ENCODE data around the gene HEY2.
"Not testable (repeated sequence)": the region's sequence is repeated elsewhere in the genome, so short reads cannot be mapped to it uniquely, and the experiment has no call there.

The HEY2 gene

DNA sequence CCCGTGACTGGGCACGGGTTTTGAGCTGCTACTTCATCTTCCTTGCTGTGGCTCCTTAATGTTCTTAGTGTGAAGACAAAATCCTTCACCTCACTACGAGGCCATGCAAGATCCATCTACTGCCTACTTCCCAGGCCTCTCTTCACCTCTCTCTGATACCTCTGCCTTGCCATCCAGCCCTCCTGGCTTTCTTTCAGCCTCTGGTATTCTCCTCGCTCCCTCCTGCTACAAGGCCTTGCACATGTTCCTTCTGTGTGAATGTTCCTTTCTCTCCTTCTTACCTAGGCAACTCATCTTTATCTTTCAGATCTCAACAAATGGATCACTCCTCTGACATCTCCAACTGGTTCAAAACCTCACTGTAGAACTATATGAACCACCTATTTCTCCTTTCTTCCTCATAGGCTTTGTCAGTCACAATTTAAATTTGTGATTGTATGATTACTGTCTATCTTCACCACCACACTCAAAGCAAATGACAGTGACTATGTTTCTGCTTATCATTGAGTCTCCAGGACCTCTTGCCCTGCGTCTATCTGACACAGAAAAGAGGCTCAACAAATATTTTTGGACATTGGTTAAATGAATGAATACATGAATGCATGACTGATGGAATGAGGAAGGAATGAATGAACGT is 19.8 kb downstream of the HEY2 start:
- DNase-seq (ENCODE audit: low spot score): no peak

GRCh38 chr6:125773387-125774341 is 24.2 kb downstream of the HEY2 start:
- no peak for DNase-seq (ENCODE audit: low spot score)

DNA sequence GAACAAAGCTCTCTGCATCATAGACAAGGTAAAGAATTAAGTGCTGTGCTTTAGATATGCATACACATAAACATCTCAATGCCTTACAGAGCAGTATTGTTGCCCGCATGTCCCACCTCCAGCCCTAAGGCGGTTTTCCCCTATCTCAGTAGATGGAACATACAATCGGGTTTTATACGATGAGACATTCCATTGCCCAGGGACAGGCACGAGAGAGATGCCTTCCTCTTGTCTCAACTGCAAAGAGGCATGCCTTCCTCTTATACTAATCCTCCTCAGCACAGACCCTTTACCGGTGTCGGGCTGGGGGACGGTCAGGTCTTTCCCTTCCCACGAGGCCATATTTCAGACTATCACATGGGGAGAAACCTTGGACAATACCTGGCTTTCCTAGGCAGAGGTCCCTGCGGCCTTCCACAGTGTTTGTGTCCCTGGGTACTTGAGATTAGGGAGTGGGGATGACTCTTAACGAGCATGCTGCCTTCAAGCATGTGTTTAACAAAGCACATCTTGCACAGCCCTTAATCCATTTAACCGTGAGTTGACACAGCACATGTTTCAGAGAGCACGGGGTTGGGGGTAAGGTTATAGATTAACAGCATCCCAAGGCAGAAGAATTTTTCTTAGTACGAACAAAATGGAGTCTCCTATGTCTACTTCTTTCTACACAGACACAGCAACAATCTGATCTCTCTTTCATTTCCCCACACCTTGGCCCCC is 26.8 kb downstream of the HEY2 start:
- DNase-seq (ENCODE audit: low spot score): not testable (repeated sequence)

DNA sequence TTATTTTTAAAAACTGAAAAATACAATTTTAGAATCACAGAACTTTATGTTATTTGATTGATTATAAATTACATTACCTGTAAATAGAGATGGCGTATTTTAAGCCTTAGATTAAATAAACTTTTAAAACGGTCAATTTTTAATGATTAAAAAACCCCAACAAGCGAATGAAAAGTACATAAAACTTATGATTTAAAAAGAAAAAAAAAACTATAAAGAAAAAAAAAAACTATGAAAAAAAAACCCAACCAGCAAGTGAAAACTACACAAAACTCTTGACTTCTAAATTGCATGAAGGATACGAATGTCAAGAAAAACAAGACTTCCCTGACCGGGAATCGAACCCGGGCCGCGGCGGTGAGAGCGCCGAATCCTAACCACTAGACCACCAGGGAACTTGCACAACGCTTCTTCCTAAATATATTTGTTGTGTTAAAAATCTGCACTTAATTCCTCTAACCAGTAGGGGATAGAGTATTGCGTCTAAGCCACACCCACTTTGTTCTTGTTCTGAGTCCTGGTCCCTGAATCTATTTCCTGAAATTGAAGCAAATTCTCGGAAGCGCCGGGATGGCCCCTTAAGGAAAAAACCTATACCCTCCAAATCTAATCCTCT is 30.6 kb downstream of the HEY2 start:
- DNase-seq (ENCODE audit: low spot score): peak; percentile 95

DNA sequence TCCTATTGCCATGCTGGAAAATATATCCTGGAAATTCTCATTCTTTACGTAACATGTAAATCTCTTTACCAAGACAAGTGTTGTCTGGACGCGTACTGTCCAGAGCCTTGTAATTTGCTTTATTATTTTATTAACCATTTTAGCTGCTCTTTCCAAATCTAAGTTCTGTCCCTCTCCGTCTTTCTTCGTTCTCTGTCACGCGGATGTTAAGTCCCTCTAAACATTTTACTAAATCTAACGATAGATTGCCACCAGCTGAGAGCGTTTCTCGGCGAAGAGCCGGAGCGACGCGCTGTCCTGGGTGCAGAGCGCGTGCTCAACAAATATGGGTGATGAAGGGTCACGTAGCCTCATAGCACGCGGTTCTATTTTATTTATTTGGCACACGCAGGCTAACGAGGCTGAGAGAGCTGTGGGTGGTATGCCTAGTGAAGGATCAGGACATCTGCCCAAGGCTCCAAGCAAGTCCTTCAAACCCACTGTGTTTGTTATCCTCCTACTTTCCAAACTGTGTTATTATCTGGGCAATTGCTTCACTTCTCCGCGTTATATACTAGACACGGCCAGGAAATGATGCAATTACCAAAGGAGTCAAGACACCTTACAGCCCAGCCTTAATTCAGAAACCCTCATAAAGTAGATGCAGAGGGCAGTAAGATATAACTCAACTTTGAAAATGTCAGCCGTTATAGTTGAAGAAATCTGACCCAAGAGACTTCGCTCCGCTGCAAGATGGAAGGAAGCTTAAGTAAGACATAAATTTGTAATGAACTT is 31.3 kb downstream of the HEY2 start:
- peak; percentile 53 for DNase-seq (ENCODE audit: low spot score)

- DNase-seq (ENCODE audit: low spot score): peak; percentile 3
These were observed 32.0 kb downstream of the HEY2 start for GRCh38 chr6:125781314-125781868.

DNA sequence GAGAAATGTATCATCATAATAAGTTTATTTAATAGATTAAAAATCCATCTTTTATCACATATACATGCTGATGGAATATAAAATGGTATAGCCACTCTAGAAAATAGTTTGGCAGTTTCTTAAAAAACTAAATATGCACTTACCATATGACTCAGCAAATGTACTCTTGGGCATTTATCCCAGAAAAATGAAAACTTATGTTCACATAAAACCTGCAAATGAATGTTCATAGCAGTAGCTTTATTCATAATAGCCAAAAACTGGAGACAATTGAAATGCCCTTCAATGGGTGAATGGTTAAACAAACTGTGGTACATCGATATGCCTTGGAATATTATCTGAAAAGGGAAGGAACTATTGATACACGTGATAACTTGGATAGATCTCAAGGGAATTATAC is 34.9 kb downstream of the HEY2 start:
- DNase-seq (ENCODE audit: low spot score): no peak

DNA sequence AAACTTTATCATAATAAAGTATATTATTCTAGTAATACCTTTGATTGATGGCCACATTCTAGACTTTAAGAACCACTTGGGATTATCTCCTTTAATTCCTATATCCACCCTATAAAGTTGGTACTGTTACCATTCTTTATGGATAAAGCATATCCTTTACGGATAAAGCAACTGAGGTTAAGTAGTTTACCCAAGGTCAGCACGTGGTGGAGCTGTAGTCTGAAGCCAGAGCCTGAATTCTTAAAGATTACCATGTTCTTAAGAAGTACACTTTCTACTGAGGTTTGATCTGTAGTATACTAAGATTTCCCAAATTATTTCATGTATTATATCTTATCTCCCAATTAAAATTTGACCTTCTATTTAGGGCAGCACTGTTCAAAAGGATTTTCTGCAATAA is 38.4 kb downstream of the HEY2 start:
- DNase-seq (ENCODE audit: low spot score): peak; percentile 14

DNA sequence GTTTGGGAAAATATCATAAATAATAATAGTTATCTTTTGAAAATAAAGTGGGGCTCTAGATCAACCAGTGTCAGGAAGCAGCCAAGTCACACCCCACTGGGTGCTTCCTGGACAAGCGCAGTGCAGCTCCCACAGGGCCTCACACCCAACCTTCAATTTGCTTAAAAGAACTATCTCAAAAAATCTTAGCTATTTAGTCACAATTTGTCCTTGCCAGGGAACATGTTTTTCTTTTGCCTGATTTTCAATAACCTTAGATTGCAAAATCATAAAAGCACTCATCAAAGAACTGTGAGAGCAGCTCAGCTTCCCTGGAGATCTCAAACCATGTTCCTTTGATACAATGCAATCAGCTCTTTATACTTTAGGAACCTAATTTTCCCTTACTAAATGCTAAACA is 39.7 kb downstream of the HEY2 start:
- DNase-seq (ENCODE audit: low spot score): no peak

GRCh38 chr6:125789576-125790357 is 40.3 kb downstream of the HEY2 start:
- DNase-seq (ENCODE audit: low spot score): peak; percentile 37

- DNase-seq (ENCODE audit: low spot score): peak; percentile 80
These were observed 41.1 kb downstream of the HEY2 start, which contains the start of gene NCOA7 for GRCh38 chr6:125790358-125791150. NCOA7 (plus strand) TSS chr6:125790960; CDS start chr6:125815355, 24,395 bp downstream.

DNA sequence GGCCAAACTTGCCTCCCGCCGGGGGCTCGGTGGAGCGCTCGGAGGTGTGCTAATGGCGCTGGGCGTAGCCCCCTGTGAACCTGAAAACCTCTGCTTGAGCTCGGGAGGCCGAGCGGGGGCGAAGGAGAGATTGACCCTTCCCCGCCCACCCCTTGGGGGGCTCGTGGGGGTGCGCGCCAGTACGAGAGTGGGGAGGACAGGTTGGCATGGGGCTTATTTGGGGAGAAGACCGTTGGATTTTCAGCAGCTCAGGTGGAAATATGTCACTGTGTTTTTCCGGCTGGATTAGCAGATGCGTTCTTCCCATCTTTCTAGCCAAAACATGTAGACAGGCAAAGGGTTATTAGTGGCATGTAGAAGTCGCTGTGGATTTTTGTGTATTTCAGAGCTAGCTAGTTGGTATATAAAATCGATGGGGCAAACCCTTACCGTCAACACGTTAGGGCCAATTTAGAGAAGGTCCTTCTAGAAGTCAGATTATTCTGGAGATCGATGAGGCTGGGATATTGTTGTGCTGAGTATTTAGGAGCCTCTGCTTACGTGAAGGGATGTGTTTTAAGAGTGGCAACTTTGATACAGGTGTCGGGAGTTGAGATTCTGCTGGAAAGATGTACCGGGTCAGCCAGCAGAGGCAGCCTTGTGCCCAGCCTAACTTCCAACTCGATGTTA is 41.9 kb downstream of the HEY2 start:
- peak; percentile 64 for DNase-seq (ENCODE audit: low spot score)

- no peak for DNase-seq (ENCODE audit: low spot score)
These were observed 42.4 kb downstream of the HEY2 start for GRCh38 chr6:125791820-125792165.

DNA sequence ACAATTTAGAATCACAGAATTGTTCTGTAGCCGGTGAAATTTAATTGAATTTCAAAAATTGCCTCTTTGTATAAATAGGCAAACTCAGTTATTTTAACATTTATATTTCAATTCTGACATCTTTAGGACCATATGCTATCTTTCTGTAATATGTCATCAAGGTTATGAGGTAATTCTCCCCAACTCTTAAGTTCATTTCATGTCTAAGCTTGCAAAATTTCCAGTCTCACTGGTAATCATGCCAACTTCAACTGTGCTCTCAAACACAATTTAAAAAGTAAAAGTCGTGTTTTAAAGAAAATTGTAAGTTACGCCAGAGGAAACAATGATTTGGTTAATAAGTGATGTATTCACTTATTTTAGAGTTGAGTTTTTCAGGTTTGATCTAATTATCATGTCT is 42.7 kb downstream of the HEY2 start:
- DNase-seq (ENCODE audit: low spot score): no peak

- no peak for DNase-seq (ENCODE audit: low spot score)
These were observed 43.2 kb downstream of the HEY2 start for GRCh38 chr6:125792680-125793079.

DNA sequence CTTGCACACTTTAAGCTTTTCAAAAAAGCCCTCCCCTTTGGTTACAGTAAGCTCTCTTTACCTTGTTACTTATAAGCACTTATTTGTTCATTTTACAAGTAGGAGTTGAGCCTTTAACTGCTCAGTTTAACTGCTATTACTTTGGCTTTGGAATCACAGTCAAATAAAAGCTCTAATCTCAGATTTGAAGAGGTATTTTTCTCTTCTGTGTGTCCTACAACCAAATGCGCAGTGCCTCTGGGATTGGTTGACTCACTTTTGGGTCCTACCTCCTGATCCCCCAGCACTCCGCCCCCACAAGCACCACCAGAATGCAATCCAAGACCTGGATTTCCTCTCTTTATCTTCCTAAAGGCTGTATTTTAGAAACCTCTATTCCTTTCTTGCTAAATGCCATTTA is 43.8 kb downstream of the HEY2 start:
- no peak for DNase-seq (ENCODE audit: low spot score)

DNA sequence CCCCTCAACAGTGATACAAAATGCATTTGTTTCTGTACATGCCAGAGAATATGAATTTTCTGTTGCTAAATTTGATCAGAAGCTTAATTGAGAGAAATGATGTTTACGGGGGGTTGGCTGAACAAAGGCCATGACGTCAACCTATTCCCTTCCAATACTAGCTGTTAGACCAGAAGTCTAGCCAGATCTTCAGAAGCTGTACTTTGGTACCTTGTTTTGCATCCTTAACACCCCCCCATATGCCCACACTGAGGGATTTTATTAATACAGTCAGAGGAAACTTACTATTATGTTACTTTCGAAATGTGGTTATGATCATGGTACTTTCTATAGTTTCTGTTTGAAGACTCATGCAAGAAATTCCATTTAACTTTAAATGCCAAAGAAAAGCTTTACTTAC is 44.4 kb downstream of the HEY2 start:
- DNase-seq (ENCODE audit: low spot score): no peak

DNA sequence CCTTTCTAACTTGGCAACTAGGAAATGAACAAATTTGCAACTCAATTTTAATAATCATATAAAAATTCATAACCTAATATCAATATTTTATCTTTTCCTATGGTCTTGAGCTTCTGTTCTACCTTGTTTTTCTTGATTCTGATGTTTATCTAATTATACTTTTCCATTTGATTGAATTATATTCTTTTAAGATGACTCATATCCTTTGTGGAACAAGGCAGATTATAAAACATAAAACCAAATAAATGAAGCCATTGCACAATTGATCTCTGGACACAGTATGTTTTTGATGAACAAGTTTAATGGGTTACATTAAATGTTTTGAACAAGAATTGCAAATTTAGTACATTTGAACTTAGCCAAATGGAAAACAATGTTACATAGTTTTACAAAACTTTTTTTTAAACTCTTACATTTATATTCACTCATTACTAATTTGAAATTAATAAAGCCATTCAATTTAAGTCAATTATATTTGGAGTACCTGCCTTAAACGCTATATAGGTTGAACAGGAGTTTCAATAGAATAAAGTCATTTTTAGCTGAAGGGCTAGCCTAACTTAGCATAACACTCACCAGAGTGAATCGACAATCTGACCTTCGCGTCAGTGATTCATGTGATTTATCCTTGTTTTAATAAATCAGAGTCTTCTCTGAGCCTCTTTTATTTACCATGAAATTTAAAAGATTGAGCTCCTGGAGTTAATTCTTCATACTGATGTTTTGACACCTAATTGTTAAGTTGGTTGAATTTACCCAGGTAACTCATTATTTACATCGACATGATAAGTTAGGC is 45.1 kb downstream of the HEY2 start:
- peak; percentile 6 for DNase-seq (ENCODE audit: low spot score)
